ENCODE results near the gene VGLL1.

DNA sequence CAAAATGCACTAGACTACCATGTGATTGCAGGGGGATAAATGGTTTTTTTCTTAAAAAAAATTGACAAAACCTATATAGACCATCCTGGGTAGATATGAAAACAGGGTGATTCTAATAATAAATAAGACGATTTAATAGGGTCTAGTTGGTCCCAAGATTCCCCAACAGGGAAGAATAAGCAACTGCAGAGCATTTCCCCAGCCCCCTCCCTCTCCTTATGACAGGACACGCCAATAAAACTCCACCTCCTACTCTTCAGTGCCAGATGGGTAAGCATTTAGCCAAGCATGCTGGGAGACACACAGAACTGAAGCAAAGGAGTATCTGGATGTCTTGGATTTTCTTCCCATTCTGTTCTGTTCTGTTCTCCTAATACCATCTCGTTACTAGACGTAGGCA, 44.4 kb upstream of the VGLL1 start, which contains the start of gene BRS3:
- TF ChIP-seq EZH2 (IDR thresholded peaks at IDR 0.05) (no peak), POLR2AphosphoS5 (IDR thresholded peaks at IDR 0.05; ENCODE audit: borderline replicate concordance, low read depth, low read length) (no peak), FOXP2 (optimal IDR thresholded peaks at IDR 0.05; ENCODE audit: control extremely low read depth, extremely low read length, insufficient read depth) (no peak)
